Loucy (cell line): ENCODE data around the gene WFDC5.
"Not testable (repeated sequence)": the region's sequence is repeated elsewhere in the genome, so short reads cannot be mapped to it uniquely, and the experiment has no call there.

Source experiments
- H2AFZ ChIP-seq: fragments of 200-600 bp; sonication (generic); 2 replicates; pipeline ENCODE4 v1.6.0; 2016; ENCODE audit warnings: antibody characterized with exemption, mild to moderate bottlenecking, low read length, moderate library complexity
- H3F3A ChIP-seq: fragments of 200-600 bp; 2 replicates; pipeline ENCODE4 v1.6.0; 2016; ENCODE audit warnings: antibody characterized with exemption, low read depth, mild to moderate bottlenecking
- H3K27me3 ChIP-seq: fragments of 200-600 bp; sonication (generic); 2 replicates; pipeline ENCODE4 v1.6.1; 2014; ENCODE audit warnings: low read length, mild to moderate bottlenecking; ENCODE audit not compliant: insufficient read depth, poor library complexity, severe bottlenecking
- H3K36me3 ChIP-seq: fragments of 200-600 bp; sonication (generic); 2 replicates; pipeline ENCODE4 v1.6.1; 2016; ENCODE audit warnings: low read length; ENCODE audit not compliant: insufficient read depth
- H3K4me1 ChIP-seq: fragments of 200-600 bp; sonication (generic); 2 replicates; pipeline ENCODE4 v1.5.1; 2014; ENCODE audit warnings: low read length, mild to moderate bottlenecking; ENCODE audit not compliant: insufficient read depth, poor library complexity, severe bottlenecking
- H3K4me2 ChIP-seq: fragments of 200-600 bp; sonication (generic); 2 replicates; pipeline ENCODE4 v1.6.0; 2014; ENCODE audit warnings: antibody characterized with exemption, low read length, low read depth, mild to moderate bottlenecking; ENCODE audit not compliant: poor library complexity, severe bottlenecking
- H3K4me3 ChIP-seq: fragments of 200-600 bp; sonication (generic); 2 replicates; pipeline ENCODE4 v1.5.1; 2014; ENCODE audit warnings: low read length, mild to moderate bottlenecking, mixed read lengths; ENCODE audit not compliant: poor library complexity, severe bottlenecking
- H3K79me2 ChIP-seq: fragments of 200-600 bp; sonication (generic); 2 replicates; pipeline ENCODE4 v1.6.1; 2014; ENCODE audit warnings: low read length; ENCODE audit not compliant: insufficient read depth
- H3K9ac ChIP-seq: fragments of 200-600 bp; sonication (generic); 2 replicates; pipeline ENCODE4 v1.6.0; 2014; ENCODE audit warnings: mild to moderate bottlenecking, low read depth, low read length, moderate library complexity; ENCODE audit not compliant: poor library complexity, severe bottlenecking
- H3K9me2 ChIP-seq: fragments of 200-600 bp; sonication (generic); replicated peaks from 2 replicates; pipeline ENCODE4 v1.6.1; 2016; ENCODE audit warnings: low read depth, low read length, mixed read lengths
- H3K9me3 ChIP-seq: fragments of 200-600 bp; sonication (generic); 2 replicates; pipeline ENCODE4 v1.6.1; 2014; ENCODE audit warnings: mild to moderate bottlenecking, antibody characterized with exemption, low read length, low read depth; ENCODE audit not compliant: insufficient read depth
- H4K20me1 ChIP-seq: fragments of 200-600 bp; sonication (generic); 2 replicates; pipeline ENCODE4 v1.6.0; 2014; ENCODE audit warnings: antibody characterized with exemption, low read length, mild to moderate bottlenecking; ENCODE audit not compliant: insufficient read depth, poor library complexity, severe bottlenecking
- EZH2phosphoT487 ChIP-seq: fragments of 200-600 bp; IDR thresholded peaks from 2 replicates; pipeline ENCODE4 v1.6.1; 2018; ENCODE audit warnings: antibody characterized with exemption, mild to moderate bottlenecking, moderate library complexity, borderline replicate concordance
- TF ChIP-seq, protein P1 (sequence below): fragments of 200-600 bp; sonication (generic); conservative IDR thresholded peaks from 2 replicates; pipeline ENCODE4 v1.5.1; 2014; ENCODE audit warnings: mild to moderate bottlenecking, antibody characterized with exemption, low read length

The WFDC5 gene

DNA sequence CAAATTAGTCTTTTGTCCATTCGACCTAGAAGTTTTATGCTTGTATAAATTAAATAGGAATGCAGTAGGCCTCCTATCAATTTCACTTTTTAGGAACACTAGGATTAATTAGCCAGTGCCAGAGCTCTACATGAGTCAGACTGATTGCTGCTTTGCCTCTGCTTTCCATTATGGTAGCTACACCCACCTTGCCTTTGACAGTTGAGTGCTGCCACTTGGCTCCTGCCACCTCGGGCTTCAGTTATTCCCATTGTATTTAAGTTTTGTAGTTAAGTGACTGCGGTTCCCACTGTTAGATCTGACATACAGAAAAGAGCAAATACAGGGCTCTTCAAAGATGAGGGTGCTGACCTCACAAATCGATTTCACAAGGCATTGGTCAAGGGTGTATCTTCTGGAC, 25.9 kb upstream of the WFDC5 start:
- no peak overlapping the region for H3K4me3 ChIP-seq
- H3K4me2 ChIP-seq, result no peak overlapping the region
- H3F3A ChIP-seq, result no peaks in the 10 kb centered on the region
- no peaks in the 10 kb centered on the region for H3K36me3 ChIP-seq
- no peaks in the 10 kb centered on the region for H3K9me3 ChIP-seq
- peaks cover 25% of the 10 kb centered on the region for H3K27me3 ChIP-seq
- H4K20me1 ChIP-seq, result no peaks in the 10 kb centered on the region
- no peak overlapping the region for H2AFZ ChIP-seq
- no peak for TF ChIP-seq EZH2phosphoT487
- H3K79me2 ChIP-seq, result no peaks in the 10 kb centered on the region
- no peaks in the 10 kb centered on the region for H3K9me2 ChIP-seq
- no peak overlapping the region for H3K9ac ChIP-seq
- no peaks in the 10 kb centered on the region for H3K4me1 ChIP-seq

DNA sequence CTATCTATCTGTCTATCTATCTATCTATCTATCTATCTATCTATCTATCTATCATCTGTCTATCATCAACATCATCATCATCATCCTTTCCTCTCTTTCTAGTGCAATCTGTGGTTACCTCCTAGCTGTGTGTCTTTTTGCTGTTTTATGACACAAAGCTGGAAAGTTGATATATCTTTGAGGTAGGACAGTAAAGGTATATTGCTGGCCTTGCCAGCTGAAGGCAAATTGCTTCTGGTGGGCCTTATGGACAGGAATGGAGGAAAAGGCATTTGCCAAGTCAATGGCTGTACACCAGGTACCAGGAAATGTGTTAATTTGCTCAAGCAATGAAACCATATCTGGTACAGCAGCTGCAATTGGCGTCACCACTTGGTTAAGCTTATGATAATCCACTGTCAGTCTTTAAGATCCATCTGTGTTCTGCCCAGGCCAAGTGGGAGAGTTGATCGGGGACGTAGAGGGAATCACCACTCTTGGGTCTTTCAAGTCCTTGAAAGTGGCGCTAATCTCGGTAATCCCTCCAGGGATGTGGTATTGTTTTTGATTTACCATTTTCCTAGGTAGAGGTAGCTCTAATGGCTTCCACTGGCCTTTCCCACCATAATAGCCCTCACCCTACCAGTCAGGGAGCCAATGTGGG, 24.9 kb upstream of the WFDC5 start:
- H3K79me2 ChIP-seq, H3K9me2 ChIP-seq, H3K9ac ChIP-seq, H3K4me2 ChIP-seq, H4K20me1 ChIP-seq, H3K4me3 ChIP-seq, H3F3A ChIP-seq, H2AFZ ChIP-seq, H3K9me3 ChIP-seq, H3K4me1 ChIP-seq, H3K36me3 ChIP-seq: not testable (repeated sequence)
- H3K27me3 ChIP-seq, result peaks cover 16% of the 10 kb centered on the region

DNA sequence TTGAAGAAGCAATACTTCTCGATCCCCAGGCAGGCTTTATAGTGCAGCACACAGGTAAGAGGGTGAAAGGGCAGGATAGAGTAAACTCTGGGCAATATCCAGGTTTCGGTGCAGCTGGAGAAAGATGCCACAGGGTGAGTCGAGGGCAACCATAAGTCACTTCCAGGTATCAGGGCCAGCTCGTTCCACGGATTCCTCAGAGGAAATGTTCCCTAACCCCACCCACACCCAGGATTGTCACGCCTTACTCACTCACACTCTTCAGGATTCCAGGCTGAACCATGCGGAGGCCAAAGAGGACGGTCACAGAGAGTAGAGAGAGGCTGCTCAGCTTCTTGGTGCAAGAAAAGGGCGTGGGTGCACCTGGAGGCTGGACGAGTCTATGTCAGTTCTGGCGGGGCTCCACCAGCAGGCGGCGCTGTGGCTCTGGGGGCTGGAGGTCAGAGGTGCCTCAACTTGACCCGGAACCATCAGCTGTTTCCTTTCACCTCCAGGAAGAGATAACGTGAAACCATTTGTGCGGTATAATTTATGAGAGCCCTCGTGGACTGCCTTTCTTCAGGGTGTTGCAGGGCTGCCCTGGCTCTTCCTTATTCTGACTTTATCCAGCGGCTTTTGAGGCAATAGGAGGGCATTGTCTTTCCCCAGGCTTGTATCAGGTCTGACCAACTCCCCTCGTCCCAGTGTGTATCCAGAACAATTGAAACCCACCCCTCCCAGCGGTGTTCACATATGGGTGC, 23.8 kb upstream of the WFDC5 start:
- no peak for TF ChIP-seq EZH2phosphoT487
- TF ChIP-seq, protein P1, sequence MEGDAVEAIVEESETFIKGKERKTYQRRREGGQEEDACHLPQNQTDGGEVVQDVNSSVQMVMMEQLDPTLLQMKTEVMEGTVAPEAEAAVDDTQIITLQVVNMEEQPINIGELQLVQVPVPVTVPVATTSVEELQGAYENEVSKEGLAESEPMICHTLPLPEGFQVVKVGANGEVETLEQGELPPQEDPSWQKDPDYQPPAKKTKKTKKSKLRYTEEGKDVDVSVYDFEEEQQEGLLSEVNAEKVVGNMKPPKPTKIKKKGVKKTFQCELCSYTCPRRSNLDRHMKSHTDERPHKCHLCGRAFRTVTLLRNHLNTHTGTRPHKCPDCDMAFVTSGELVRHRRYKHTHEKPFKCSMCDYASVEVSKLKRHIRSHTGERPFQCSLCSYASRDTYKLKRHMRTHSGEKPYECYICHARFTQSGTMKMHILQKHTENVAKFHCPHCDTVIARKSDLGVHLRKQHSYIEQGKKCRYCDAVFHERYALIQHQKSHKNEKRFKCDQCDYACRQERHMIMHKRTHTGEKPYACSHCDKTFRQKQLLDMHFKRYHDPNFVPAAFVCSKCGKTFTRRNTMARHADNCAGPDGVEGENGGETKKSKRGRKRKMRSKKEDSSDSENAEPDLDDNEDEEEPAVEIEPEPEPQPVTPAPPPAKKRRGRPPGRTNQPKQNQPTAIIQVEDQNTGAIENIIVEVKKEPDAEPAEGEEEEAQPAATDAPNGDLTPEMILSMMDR, result peak; percentile 82
- H3K27me3 ChIP-seq, result peaks cover 4% of the 10 kb centered on the region
- H3K36me3 ChIP-seq, result no peaks in the 10 kb centered on the region
- H3K4me3 ChIP-seq, result no peak overlapping the region
- no peak overlapping the region for H2AFZ ChIP-seq
- H3K79me2 ChIP-seq, result no peaks in the 10 kb centered on the region
- H3K4me2 ChIP-seq, result no peak overlapping the region
- H3K9me3 ChIP-seq, result no peaks in the 10 kb centered on the region
- H3F3A ChIP-seq, result no peaks in the 10 kb centered on the region
- H4K20me1 ChIP-seq, result no peaks in the 10 kb centered on the region
- no peaks in the 10 kb centered on the region for H3K4me1 ChIP-seq
- no peaks in the 10 kb centered on the region for H3K9me2 ChIP-seq
- no peak overlapping the region for H3K9ac ChIP-seq

DNA sequence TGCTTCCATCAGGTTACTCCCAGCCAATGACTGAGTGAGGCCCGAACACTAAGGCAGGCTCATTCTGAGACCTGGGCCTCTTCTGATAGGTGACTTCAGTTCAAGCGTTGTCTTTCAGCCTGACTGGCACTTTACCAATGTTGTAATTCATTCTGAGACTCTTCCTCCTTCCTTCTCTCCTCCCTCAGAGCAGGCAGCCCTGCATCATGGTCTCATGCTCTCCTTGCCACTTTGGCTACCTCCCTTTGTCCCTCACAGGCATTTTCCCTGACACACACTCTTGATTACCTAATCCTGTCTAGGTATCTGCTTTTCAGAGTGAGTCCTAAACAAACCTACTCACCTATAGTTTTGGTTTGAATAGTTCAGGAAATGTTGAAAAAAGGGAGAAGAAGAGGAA, 21.9 kb upstream of the WFDC5 start:
- no peak overlapping the region for H3K4me2 ChIP-seq
- no peaks in the 10 kb centered on the region for H3K36me3 ChIP-seq
- H2AFZ ChIP-seq, result no peak overlapping the region
- no peak overlapping the region for H3K4me3 ChIP-seq
- no peak overlapping the region for H3K9ac ChIP-seq
- H3K9me3 ChIP-seq, result no peaks in the 10 kb centered on the region
- no peaks in the 10 kb centered on the region for H4K20me1 ChIP-seq
- TF ChIP-seq EZH2phosphoT487, result no peak
- TF ChIP-seq, protein P1, result no peak
- no peaks in the 10 kb centered on the region for H3K9me2 ChIP-seq
- H3K27me3 ChIP-seq, result peaks cover 8% of the 10 kb centered on the region
- H3K79me2 ChIP-seq, result no peaks in the 10 kb centered on the region
- H3F3A ChIP-seq, result no peaks in the 10 kb centered on the region
- H3K4me1 ChIP-seq, result no peaks in the 10 kb centered on the region
